Thoracic aorta (tissue), 2 donors: ENCODE data around the gene GMDS. TPM values are rescaled to one million over a fixed set of nuclear protein-coding genes. Genes with fewer than 3 reads are reported as not detected.
A peak's percentile ranks its signal among the peaks of the same experiment; 100 is the strongest.

ENCODE experiments used
- ATAC-seq: fragments of 150-250 bp; one replicate; pipeline ENCODE4 v1.8.0; 2017; ENCODE audit warnings: low read depth; ENCODE audit not compliant: insufficient number of reproducible peaks, low FRiP score
- DNase-seq: peaks from one replicate; pipeline ENCODE4 v3.0.0-alpha.2; 2020; ENCODE audit warnings: low spot score
- H3K27ac ChIP-seq, 2 donors: fragments of 200-600 bp; sonication (generic); 1 replicate in 1 of 2; 2 replicates in 1 of 2; pipeline ENCODE4 v1.5.1; 2016; ENCODE audit warnings: mild to moderate bottlenecking in 2 of 2, moderate library complexity in 2 of 2
- H3K27me3 ChIP-seq: fragments of 200-600 bp; sonication (generic); replicated peaks from 2 replicates; pipeline ENCODE4 v1.6.0; 2016; ENCODE audit warnings: mild to moderate bottlenecking; ENCODE audit not compliant: insufficient read depth
- H3K36me3 ChIP-seq: fragments of 200-600 bp; sonication (generic); one replicate; pipeline ENCODE4 v1.5.1; 2016
- H3K4me1 ChIP-seq, 2 donors: fragments of 200-600 bp; sonication (generic); 1 replicate in 1 of 2; 2 replicates in 1 of 2; pipeline versions ENCODE4 v1.5.1 to v1.6.0; 2016; ENCODE audit warnings: low read depth in 2 of 2, mild to moderate bottlenecking in 1 of 2; ENCODE audit not compliant: control insufficient read depth in 1 of 2
- H3K4me3 ChIP-seq: fragments of 200-600 bp; sonication (generic); 2 replicates; pipeline ENCODE4 v1.5.1; 2016; ENCODE audit warnings: mild to moderate bottlenecking
- H3K9me3 ChIP-seq: fragments of 200-600 bp; sonication (generic); 2 replicates; pipeline ENCODE4 v1.5.1; 2016
- total RNA-seq, 2 donors: library from RNA; depleted of rRNA; stranded (reverse); fragments of >200 nt; gene quantifications; one replicate each; pipeline versions ENCODE4 v1.1.0 to v1.2.3, GENCODE V29; 2016
- TF ChIP-seq, protein P1 (sequence below): fragments of 200-600 bp; sonication (generic); IDR thresholded peaks from one replicate; pipeline ENCODE4 v1.5.1; 2019; ENCODE audit warnings: antibody characterized with exemption

Gene GMDS
- total RNA-seq, 2 donors from 2014 or later = 87.8 to 87.9 TPM

GRCh38 chr6:2119275-2119674, 126.1 kb downstream of the GMDS start:
- ATAC-seq = no peak
- no peak for DNase-seq
- H3K4me1 ChIP-seq = peaks cover 2 to 11% of the 10 kb centered on the region in 2 donors
- H3K4me3 ChIP-seq = no peak overlapping the region
- no peaks in the 10 kb centered on the region for H3K27me3 ChIP-seq
- H3K36me3 ChIP-seq = no peaks in the 10 kb centered on the region
- H3K9me3 ChIP-seq = no peaks in the 10 kb centered on the region
- no peak overlapping the region for H3K27ac ChIP-seq
- TF ChIP-seq, protein P1, sequence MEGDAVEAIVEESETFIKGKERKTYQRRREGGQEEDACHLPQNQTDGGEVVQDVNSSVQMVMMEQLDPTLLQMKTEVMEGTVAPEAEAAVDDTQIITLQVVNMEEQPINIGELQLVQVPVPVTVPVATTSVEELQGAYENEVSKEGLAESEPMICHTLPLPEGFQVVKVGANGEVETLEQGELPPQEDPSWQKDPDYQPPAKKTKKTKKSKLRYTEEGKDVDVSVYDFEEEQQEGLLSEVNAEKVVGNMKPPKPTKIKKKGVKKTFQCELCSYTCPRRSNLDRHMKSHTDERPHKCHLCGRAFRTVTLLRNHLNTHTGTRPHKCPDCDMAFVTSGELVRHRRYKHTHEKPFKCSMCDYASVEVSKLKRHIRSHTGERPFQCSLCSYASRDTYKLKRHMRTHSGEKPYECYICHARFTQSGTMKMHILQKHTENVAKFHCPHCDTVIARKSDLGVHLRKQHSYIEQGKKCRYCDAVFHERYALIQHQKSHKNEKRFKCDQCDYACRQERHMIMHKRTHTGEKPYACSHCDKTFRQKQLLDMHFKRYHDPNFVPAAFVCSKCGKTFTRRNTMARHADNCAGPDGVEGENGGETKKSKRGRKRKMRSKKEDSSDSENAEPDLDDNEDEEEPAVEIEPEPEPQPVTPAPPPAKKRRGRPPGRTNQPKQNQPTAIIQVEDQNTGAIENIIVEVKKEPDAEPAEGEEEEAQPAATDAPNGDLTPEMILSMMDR = no peak

DNA sequence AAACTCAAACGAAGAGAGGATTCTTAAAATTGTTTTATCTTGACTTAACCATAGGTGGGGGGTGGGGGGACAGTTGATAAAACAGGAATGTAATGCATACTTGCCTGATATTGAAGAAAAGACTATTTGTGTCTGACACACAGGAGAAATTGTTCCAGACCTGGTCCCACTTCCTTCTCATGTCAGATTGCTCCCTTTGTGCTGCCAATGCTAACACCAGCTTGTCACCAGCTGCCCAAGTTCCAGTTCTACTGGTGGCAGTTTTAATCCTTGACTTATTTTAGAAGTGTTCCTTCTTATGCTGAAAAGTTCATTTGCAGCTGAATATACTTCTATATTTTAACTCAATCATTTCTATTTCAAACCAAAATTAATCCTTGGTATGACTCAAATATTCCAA, 127.3 kb downstream of the GMDS start:
- no peak for ATAC-seq
- no peak for DNase-seq
- TF ChIP-seq, protein P1 = no peak
- no peak overlapping the region for H3K4me3 ChIP-seq
- no peaks in the 10 kb centered on the region for H3K9me3 ChIP-seq
- H3K4me1 ChIP-seq = peaks cover 2 to 11% of the 10 kb centered on the region in 2 donors
- H3K36me3 ChIP-seq = no peaks in the 10 kb centered on the region
- peak overlapping the region; percentile 58 to 74 for H3K27ac ChIP-seq
- H3K27me3 ChIP-seq = no peaks in the 10 kb centered on the region

GRCh38 chr6:2117447-2117846, 128.0 kb downstream of the GMDS start:
- DNase-seq (no peak), ATAC-seq (no peak)
- TF ChIP-seq, protein P1 = no peak
- Histone ChIP-seq H3K9me3 (no peaks in the 10 kb centered on the region), H3K27ac (peak overlapping the region; percentile 58 to 74), H3K4me1 (peaks cover 2 to 11% of the 10 kb centered on the region in 2 donors), H3K36me3 (no peaks in the 10 kb centered on the region), H3K27me3 (no peaks in the 10 kb centered on the region), H3K4me3 (no peak overlapping the region)

DNA sequence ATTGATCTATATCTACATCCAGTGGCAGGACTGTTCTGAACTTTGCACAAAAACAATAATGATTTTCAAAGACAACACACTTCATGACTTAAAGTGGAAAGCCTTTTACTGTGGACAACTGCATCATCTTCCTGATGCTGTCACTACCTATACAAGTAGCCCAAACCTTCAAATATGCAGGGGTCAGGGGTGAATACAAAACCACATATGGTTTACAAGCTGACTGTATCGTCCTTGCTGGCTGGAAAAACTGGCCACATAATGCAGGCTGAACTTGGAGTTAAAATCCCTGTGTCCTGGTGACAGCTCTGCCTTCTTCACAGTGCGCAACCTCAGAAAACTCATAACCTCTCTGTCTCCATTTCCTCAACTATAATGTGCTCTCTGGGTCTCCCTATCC, 128.9 kb downstream of the GMDS start:
- H3K27me3 ChIP-seq = no peaks in the 10 kb centered on the region
- no peak overlapping the region for H3K4me3 ChIP-seq
- ATAC-seq = no peak
- no peaks in the 10 kb centered on the region for H3K9me3 ChIP-seq
- TF ChIP-seq, protein P1 = no peak
- H3K36me3 ChIP-seq = no peaks in the 10 kb centered on the region
- H3K4me1 ChIP-seq = peaks cover 8 to 17% of the 10 kb centered on the region in 2 donors
- no peak overlapping the region for H3K27ac ChIP-seq
- DNase-seq = no peak

- ATAC-seq (no peak), DNase-seq (no peak)
- H3K27me3 ChIP-seq = no peaks in the 10 kb centered on the region
- TF ChIP-seq, protein P1 = no peak
- no peak overlapping the region for H3K27ac ChIP-seq
- H3K4me1 ChIP-seq = peaks cover 17 to 37% of the 10 kb centered on the region in 2 donors
- no peaks in the 10 kb centered on the region for H3K9me3 ChIP-seq
- no peak overlapping the region for H3K4me3 ChIP-seq
- H3K36me3 ChIP-seq = no peaks in the 10 kb centered on the region
Observed at GRCh38 chr6:2114100-2114499, 131.3 kb downstream of the GMDS start.
